GM12892 (cell line): Measurements from ENCODE around the gene CAMTA1.

ENCODE experiments used
- POLR2A ChIP-seq: IDR thresholded peaks from 2 replicates; pipeline ENCODE4 v1.6.1; 2011; ENCODE audit warnings: low read depth, low read length, control low read depth
- POLR2AphosphoS5 ChIP-seq: IDR thresholded peaks from 2 replicates; pipeline ENCODE4 v1.6.1; 2011; ENCODE audit warnings: low read depth, low read length, control low read depth

- no peak for TF ChIP-seq POLR2AphosphoS5
- TF ChIP-seq POLR2A: no peak
These were observed 649.3 kb downstream of the CAMTA1 start for GRCh38 chr1:7434566-7434965.
